Right lung (tissue), 5 donors: ENCODE results near the gene HIVEP3. TPM values are rescaled to one million over a fixed set of nuclear protein-coding genes. Genes with fewer than 3 reads are reported as not detected.

ENCODE experiments used
- DNase-seq, 2 donors: peaks; one replicate each; pipeline ENCODE4 v3.0.0-alpha.2; 2013
- polyA plus RNA-seq, 5 donors: library from polyadenylated mRNA; unstranded; fragments of 120-200 nt; gene quantifications; one replicate each; pipeline versions ENCODE4 v1.2.1 to v1.2.3, GENCODE V29; 2013; ENCODE audit warnings: inconsistent platforms in 1 of 5, low replicate concordance in 1 of 5; ENCODE audit not compliant: insufficient read length in 5 of 5, insufficient read depth in 1 of 5

The HIVEP3 gene
- polyA plus RNA-seq, 5 donors, result 6.3 to 7.6 (median 6.7) TPM

DNA sequence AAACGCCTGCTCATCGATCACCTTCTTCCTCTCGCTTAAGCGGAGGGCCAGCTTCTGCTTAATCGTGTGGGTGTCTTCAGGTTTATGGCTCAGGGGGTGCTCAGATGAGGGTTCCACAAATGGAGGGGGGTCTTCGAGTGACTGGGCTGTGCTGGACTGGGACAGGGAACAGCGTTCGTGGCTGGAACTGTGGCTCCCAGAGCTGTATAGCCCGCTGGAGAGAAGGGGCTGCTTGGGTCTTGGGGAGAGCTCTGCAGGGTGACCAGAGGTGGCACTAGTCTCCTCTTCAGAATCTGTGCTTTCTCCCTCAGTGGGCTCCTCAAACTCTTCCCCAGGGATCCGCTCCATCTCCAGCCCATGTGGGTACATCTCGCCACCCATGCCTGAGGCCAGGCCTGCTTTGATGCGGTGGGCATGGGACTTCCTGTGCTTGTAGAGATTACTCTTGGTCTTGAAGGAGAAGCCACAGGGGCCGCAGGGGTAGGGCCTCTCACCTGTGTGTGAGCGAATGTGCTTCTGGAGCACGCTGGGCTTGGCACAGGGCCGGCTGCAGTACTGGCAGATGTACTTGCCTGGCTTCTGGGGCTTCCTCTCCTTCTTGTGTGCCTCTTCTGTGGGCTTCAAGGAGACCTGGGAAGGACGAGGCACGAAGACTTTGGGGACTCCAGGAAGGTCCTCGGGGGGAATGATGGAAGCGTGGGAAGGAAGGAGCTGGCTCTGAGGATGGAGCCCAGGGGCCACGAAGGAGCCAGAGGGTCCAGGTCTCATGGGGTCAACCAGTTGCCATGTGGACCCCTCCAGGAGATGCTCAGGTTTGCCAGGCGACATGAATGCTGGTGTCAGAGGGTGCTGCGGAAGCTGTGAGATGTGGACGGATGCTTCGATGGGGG, 334.8 kb downstream of the HIVEP3 start:
- no peak for DNase-seq

DNA sequence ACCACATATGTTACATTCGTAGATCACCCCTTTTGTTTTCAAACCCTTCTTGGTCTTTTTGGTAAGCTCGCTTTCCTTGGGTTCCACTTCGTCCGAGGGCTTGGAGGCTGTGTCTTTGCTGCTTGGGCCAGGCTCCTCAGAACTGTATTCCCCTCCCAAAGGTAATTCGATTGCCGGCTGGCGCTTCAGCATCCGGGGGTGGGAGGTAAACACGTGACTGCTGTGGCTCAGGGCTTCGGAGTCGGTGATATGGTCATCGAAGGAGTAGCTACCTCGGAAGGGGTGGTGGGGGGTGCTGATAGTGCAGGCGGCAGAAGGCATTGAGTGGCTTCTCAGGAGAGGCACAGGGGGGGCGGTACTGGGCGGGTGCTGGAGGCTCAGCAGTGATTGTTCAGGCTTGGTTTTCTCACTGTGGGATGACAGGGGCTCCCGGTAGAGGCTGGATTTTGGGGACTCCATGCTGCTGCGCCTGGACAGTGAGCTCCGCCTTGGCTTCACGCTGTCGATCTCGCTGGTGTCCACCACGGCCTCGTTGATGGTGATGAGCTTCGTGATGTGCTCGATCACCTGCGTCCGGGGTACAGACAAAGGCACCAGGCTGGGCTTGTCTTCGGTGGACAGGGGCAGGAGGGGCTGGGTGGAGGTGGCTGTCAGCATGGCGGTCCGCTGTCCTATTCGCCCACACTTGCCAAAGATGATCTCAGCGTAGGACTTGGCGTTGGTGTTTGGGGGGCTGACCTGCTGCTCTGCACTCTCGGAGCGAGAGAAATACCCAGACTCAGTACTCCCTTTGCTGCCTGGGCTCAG, 335.7 kb downstream of the HIVEP3 start:
- no peak for DNase-seq

DNA sequence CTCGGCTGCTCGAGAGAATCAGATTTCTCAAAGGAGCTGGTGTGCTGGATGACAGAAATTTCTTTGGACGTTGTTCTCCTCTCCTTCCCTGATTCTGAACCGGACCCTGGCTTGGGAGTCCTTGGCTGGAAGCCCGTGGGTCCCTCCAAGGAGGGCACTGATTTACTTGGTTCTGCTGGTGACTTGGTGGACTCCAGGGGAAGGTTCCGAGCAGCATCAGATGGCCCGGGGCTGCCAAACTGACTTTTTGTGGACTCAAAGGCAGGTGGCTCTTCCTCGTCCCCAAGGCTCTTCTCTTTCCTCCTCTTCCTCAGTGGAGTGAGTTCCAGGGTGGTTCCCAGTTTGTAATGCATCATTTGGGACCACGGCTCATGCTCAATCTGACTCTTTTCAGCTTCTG, 336.4 kb downstream of the HIVEP3 start:
- no peak for DNase-seq

DNA sequence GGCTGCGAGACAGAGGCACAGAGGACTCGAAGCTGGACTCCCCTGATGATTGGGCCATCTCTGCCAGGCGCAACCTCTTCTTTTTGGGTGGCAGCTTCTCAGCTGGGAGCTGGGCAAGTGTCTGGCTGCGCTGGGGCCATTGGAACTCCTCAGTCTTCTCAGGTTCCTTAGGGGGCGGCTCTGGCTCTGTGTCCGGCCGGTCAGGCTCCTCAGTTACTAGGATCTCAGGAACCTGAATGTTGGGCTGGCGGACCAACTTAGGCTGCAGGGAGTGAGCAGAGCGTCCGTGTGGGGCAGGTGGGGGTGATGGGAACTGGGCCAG, 336.8 kb downstream of the HIVEP3 start:
- no peak for DNase-seq

DNA sequence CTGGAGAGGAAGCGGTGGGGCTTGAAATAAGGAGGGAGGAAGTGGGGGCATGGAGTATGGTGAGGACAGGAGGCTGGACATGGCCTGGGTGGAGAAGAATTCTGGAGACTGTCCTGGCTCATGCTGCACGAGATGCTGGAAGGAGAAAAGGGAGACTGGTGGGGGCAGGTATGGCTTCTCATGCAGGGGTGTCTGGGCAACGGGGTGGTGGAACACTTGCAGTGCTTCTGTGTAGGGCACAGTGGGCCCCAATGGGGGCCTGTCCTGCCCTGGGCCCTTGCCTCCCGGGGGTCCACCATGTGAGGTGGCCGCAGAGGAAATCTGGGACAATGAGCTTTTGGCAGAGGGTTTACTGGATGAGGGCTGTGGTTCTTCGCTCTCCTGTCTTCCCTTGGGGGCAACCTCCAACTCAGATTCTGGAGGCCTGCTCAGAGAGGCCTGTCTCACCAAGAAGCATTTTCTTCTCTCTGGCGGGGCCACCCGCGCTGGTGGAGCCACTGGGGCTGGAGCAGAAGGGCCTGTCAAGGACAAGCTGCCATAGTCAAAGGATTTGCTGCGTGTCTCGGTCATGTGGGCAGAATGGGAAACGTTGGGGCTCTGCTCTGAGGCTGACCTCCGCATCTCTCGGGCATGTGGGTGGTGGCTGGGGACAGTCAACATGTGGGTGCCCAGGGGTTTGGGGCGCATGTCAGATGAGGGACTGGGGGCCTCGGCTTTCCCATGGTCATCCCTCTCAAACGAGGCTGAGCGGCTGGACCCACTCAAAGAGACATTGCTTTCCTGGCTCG, 337.3 kb downstream of the HIVEP3 start:
- DNase-seq, result no peak

DNA sequence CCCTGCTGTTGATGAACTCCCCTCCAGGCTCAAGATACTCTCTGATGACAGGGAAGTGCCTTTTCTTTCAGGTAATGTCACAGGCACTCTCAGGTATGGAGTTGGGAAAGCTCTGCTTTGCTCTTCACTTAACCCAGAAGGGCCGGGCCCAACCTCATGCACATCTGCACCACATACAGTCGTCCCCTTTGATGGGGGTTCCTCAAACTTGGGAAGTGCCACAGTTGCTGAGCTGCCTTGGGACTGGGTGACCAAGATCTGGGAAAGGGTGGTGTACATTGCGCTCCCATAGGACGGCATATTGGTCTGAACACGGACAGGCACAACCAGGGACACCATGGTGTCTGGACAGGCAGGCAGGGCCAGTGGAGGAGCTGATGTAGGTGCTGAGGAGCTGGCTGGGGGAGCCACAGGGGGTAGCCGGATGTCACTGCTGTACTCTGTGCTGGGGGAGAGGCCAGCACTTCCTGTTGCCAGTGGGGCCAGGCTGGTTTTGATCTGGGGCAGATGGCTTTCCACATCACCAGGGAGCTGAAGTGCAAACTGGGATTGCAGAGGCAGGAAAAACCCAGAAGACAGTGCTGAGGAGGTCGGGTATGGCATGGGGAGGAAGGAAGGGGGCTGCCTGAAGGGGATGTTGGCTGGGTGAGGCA, 338.1 kb downstream of the HIVEP3 start:
- no peak for DNase-seq

DNA sequence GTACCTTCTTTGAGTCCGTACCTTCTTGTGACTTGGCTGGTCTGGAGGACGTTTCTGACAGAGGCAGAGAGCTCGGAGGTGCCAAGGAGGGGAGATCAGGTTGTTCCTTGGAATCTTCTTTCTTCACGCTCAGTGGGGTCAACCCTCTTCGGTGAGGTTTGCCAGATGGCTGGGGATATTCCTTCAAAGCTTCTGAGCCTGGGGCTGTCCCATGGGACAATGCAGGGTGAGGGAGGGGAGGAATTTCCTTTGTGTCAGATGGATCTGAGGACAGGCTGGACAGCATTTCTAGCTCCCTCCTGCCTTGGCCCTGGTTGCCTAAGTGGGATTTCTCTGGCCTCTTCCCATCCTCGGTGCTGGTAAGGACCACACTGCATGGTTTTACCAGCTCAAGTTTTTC, 338.7 kb downstream of the HIVEP3 start:
- no peak for DNase-seq

DNA sequence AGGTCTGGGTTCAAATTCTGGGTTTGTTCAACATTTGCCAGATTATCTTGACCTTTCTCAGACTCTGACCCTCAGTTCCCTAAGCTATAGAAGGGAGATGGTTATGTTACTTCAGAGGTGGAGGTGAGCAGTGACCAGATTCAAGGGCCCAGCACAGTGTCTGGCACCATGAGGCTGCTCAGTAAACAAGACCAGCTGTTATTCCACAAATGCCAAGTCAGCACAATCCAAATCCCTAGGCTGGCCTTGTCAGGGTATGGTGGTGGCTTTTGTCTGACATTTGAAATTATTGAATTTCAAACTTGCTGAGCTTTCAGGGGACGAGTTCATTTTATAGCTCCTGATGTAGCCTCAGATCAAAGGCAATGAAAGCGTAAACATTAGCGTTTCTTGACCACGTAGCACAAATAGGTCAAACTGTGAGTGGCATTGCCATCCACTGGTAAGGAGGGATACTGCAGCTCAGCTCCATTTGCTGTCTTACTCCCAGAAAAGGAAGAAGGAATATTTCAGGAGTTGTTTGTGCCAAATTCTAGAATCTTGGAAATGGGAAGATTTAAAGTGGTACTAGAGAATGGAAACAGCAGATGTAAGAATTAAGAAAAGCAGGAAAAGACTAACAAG, 339.9 kb downstream of the HIVEP3 start:
- DNase-seq, result no peak

DNA sequence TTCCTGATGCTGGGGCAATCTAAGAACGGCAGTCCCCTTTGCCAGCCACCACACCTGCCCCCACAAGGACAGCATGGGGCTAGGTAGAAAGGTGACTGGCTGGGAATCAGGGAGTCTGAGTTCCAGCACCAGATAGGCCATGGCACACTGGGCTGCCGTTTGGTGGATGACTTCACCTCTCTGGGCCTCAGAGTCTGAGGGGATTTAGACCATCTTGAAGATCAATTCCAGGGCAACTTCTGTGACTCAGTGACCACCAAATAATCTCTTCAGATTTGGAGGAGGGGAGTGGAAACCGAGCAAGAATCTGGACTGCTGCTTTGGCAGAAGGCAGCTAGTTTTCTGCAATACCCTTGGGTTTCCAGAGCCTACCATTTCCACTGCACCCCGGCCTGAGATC, 342.1 kb downstream of the HIVEP3 start:
- no peak for DNase-seq

DNA sequence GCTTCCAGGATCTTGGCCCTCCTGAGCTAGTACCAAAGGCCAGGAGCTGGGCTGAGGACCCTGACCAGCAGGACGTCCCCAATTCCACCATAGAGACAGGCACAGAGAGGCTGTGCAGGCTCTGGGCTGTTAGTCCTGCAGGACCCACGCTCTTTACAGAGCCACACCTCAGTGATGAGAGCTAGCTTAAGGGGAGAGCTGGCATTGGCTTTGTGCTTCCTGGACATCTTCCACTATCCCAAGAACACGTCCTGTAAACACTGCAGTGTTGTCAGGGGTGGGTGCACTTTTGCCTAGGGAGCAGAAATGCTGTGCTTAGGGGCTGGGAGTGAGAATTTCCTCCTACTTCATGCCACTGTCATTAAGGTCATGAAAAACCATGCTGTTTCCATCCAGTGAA, 342.5 kb downstream of the HIVEP3 start:
- no peak for DNase-seq

DNA sequence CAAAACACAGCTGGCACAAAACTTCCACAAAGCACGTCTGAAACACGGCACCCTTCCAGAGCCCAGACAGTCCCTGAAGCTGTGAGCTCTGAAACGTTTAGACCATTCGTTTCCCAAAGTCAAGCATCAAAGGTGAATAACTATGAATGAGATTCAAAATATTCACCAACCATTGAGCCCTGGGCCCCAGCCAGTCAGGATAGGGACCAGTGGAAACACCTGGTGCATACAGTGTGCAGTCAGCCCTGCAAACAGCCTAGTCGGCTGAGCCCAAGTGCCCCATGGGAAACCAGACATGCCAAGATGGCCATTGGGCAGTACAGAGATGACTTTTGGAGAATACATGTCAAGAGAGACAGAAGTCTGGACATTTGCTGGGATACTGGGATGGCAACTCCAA, 343.9 kb downstream of the HIVEP3 start:
- no peak for DNase-seq

DNA sequence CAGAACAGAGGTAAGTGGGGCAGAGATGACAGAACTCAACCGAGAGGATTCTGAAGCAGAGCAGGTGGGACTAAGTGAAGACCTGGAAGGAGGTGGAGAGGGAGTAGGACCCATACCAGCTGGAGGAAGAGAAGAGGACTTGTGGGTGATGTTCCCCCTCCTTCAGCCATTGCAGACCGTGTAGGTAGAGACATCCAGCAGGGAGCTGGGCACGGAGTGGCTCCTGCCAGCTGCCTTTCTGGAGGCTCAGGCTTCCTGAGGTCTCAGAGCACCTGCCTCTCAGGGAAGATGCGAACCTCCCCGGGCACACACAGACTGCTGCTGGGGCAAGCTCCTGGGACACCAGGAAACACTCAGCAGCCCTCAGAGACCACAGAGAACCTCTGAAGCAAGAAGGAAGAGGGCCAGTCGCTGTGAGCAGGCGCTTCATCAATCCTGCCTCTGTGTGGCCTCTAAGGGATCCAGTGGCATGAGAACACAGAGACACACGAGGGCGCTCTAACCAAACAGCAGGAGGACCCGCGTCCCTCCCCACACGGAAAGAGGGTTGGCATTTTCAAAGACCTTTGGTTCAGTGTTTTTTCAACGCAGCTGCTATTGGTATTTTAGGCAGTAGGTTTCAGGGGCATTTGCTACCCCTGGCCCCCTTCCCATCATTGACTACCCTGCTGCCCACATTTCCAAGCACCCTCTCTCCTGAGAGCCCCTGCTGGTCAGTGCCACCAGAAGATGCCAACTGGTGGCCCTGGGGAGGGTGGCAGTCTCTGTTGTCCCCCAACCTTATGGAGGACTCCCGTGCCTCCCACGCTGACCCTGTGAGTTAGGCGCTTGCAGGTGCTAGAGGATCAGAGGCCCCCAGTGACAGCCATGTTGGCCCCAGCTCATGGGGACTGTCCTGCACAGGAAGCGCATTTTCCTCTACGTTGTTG, 344.7 kb downstream of the HIVEP3 start:
- peak; percentile 68 to 84 for DNase-seq

DNA sequence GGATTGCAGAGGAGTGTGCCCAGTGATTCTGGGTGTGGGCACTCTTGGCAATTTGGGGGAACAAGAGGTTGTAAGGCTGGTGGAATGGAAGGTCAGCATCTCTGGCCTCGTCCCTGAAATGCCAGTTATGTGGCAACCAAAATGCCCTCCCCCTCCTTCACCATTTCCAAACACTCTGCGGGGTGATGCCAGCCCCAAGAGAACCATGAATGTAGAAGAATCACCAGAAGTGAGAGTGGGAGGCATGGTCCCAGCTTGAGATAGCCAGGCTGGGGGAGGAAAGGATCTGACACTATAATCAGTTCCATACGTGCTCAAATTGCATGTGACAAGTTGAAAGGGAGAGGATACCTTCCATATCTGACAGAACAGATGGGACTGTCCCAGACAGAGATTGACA, 345.5 kb downstream of the HIVEP3 start:
- DNase-seq, result no peak

DNA sequence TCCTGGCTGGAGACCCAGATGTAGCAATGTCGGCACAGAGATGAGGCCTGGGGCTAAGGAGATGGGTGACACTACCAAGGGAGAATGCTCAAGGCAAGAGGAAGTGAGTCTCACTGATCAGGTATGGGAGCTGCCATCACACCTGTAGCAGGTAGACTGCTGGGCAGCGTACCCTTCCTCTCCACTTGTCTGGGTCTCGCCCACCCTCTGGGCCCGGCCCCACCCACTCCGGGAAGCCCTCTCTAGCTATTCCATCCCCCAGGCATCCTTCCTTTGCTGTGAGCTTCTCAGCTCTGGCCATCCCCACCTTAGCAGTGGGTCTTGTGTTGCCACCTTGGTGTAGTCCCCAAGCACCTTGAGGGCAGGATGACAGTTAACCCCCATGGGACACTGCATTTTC, 346.5 kb downstream of the HIVEP3 start:
- no peak for DNase-seq

DNA sequence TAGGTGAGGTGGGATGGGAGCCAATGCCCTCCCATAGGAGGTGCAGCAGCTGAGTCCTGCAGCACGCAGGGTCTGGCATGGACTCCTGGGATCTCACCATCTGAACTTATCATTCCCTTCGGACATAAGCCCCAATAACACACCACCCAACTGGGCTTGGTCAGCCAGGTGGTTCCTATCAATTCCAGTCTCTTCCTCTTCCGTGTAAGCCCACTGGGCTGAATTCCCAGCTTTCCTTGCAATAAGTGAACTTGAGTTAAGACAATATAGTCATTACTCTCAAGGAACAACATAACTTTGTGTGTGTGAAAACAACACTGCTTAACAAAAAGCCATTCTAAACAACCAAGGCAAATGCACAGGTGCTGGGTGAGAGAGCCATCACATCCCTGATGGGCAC, 347.7 kb downstream of the HIVEP3 start:
- DNase-seq, result peak in 1 of 2 donors; percentile 26

DNA sequence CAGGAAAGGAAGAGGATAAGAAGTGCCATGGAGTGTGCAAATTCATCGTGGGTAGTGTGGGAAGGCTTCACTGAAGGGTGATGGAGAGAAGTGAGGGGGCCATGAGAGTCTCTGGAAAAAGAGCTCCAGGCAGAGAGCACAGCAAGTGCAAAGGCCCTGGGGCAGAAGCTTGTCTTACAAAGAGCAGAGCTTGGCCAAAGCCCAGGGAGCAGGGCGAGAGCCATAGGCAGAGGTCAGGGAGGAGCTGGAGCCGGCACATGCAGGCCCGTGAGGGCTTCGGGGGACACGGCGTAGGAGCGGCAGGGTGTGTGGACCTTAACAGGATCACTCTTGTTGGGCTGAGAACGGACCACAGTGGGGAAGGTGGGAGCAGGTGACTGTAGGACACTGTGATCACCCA, 350.5 kb downstream of the HIVEP3 start:
- no peak for DNase-seq

DNA sequence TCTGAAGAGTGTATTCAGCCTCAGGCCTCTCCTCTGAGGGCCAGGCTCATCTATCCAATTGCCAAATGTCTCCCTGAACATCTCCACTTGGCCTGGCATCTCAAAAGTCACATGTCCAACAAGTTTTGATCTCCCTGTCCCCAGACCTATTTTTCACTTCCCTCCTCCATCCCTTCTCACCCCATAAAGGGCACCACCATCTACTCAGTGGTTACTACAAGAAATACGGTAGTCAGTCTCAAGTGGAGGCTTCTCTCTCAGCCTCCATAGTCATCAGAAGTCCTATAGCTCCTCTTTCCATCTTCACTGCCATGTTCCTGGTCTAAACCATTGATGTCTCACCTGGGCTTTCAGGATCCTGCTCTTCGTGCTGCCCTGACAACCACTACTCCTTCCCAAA, 351.8 kb downstream of the HIVEP3 start:
- no peak for DNase-seq

DNA sequence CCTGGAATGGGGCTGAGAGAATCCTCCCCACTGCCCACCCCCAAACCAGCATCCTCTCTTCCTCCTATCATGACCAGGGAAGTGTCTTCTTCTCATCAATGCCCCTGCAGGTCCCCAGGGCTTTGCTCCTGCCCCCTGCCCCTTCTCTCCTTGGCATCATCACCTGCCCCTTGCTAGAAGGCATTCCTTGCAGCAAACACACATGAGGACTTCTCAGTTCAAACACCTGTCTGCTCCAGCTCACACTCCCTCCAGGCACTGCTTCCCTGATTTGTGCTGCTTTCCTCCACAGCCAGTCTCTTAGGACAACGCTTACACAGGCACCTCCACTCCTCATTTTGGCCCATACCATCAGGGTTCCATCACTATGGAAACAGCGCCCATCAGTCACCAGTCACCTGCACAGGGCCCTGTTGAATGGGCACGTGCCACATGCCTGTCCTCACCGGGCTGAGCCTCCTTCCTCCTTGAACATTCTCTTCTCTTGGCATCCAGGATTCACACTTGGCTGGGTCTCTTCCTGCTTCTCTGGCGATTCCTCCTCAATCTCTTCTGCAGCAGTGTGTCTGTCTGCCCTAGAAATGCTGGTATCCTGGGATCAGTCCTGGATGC, 352.3 kb downstream of the HIVEP3 start:
- DNase-seq, result no peak

DNA sequence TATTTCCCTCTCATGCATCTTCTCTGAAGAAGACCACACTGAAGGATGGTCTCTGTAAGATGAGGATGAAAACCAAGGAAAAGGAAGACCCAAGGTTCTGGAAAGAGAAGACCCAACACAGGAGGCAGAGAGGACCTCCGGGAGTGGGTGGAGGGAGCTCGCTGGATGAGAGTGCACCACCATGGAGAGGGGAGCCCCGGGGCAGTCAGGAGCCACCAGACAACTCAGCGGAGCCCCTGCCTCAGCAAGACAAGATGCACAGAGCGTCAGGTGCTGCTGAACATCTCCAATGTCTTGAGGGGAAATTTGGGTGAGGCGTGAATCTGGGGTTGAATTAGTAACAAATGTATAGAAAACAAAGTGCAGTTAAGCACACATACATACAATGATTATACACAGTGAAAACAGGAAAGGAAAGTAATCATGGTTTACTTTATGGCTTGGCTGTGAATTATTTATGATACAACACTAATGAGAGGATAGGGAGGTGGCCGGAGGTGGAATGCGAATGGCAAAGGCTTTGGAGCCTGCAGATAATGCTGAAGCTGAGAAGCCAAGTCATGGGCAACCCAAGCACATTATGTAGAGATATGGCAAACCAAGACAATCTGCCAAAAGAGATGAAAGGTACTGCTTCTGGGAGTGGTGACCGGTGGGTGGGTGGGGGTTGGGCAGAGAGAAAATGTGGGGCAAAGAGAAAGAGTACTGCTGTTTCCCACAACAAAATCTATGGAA, 353.8 kb downstream of the HIVEP3 start:
- no peak for DNase-seq
